ENCODE results near the gene C3orf85.
"Not testable (repeated sequence)": the region's sequence is repeated elsewhere in the genome, so short reads cannot be mapped to it uniquely, and the experiment has no call there.

The C3orf85 gene

DNA sequence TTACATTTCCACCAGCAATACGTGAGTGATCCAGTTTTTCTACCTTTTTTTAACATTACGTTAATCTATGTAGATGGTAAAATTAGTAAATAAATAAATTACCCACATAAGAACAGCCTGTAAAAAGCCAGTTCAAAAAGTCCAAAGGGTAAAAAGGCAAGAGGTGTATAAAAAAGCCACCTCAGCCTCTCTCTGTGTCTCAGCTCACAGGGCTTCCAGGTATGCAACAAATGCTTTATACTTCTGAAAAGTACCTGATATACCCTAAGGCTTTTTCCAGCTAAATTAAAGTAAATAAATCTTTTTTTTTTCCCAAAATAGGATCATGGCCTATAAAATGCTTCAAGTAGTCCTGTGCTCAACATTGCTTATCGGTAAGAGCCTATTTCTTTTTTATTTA lies at the start of gene C3orf85:
TSS of gene C3orf85 (plus strand) at position 197 of the 400 bp plus-strand sequence. CDS start at position 326, 129 bp downstream.
- no peak for DNase-seq

- no peak for DNase-seq
These were observed 47.3 kb upstream of the C3orf85 start for GRCh38 chr3:109089265-109089664.

GRCh38 chr3:109091846-109092245 lies 44.7 kb upstream of the C3orf85 start:
- DNase-seq: no peak

DNA sequence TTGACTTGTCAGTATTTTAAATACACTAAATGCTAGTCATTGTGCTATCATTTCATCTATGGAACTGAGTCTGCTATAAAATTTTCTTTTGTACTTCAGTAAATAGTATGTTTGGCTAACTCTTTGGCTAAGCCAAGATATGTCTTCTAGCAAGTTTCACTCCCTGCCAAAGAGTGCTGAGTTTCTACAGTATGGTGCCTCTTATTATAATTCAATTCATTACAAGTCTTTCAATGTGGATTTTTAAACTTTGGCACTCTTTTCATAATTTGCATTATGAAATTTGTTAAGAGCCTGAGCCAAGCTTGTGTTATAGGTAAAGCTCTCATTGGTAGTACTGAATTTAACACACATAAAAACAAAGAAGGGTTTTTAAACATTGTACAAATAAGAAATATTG lies 43.0 kb upstream of the C3orf85 start:
- no peak for DNase-seq

DNA sequence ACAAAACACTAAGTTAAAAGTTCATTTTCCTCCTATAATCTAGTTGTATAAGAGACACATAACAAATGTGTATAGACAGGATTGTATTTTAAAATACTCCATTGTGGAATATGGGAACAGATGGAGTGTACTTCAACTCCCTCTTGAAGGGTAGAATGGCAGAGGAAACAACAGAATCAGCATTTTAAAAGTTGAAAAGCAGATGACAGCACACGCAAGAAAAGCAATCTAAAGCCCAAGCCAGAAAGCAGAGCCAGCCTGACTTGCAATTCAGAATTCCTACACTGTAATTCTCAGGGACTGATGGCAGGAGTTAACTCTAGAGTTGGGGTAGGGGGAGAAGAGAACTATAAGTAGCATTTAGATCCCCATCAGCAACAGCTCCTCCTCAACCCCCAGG lies 41.4 kb upstream of the C3orf85 start:
- DNase-seq: no peak

- DNase-seq: no peak
These were observed 38.4 kb upstream of the C3orf85 start for GRCh38 chr3:109098079-109098644.

DNA sequence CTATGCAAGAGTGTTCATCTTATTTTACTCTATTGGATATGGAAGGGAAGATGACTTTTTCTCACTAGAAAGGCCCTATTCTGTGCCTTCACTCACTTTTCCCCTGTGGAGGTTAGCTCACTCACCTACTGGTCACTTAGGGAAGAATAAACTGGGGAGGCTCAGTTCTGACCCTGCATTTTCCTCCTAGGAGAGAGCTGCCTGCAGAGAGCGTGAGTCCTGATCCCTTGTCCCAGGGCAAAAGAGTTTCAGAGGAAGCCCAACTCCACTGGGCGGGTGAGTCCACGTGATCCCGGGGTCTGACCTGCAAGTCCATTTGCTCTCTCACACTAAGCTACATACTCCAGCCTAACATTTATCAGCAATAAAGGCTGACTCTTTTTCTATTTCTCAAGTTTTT lies 26.9 kb upstream of the C3orf85 start:
- no peak for DNase-seq

DNA sequence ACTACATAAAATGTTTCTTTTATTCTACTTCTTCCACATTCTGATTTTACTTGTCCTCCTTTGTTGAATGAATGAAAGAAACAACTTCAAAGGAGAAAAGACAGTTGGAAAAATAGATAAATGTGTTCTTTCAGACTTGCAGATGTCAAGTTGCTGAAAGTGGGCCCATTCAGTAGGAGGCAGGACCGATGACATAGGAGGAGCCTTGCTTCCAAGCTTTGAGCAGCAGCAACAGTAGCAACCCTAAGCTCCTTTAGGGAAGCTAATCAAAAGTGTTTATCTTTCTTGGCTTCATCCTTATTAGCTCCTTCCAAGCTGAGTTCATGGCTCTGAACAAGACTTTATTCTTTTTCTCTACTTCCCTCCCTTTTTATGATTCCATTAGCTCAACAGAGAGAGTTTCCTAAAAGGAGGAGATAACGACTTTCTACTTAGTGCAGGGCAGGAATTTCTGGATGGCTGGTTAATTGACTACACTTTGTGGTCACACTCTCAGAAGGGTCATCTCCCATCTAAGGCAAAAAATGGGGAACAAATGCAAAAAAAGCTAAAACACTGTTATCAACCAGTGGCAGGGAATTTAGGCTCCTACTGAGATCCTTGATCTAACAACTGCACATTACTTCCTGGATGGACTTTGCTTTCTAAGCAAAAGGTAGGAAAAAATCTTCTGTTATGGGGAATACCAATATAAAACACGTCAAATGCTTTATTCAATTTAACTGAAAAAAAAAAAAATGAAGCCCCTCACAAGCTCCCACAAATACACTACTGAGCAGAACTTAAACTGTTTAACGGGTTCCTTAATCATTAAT lies 23.4 kb upstream of the C3orf85 start:
- DNase-seq: no peak

DNA sequence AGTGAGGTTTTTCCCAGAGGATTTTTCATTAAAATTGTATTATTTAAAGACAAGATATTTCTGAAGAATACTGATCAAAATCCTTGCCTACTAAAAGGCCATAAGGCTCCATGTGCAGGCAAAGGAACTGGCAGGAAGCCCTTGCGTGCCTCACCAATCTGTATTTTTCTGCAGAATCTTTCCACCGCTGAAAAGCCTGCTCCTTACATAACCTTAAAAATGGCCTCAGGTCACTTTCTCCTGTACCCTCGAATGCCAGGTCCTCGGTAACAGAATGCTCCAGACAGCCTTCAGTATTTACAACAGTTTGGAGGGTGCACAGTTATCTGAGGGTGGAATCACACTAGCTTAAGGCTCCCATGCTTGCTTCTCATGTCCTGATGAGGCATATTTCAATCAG lies 21.8 kb upstream of the C3orf85 start:
- no peak for DNase-seq

DNA sequence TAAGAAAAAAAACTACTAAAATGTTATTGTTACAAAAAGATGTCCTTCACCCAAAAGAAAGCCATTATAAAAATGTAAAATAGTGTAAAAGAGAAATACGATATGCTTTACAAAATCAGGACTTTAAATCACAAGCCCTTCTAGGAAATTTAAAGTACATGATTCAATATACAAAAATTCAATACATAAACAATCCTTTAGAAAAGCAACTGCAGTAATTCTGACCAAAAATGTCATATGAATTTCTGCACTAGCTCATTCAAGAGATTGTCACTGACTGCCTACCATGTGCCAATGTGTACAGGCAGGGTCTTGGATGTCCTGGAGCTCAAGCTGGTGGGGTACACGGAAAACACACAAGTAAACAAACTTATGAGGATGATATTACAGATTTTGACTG lies 21.1 kb upstream of the C3orf85 start:
- no peak for DNase-seq

DNA sequence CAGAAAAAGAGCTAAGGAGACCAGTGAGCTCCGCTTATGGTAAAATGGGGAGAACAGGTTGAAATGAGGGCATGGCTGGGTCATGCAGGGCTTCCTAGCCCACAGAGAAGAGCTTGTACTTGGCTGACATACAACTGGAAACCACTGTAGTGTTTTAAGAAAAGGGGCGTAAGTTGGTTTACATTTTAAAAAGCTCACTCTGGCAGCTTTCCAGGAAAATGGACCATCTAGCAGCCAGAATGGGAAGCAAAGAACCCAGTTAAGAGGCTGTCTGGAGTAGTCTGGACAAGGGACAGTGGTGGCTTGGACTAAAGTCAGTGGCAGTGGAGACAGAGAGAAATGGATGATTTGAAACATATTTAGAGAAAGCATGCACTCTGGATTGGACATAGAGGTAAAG lies 20.5 kb upstream of the C3orf85 start:
- DNase-seq: no peak

DNA sequence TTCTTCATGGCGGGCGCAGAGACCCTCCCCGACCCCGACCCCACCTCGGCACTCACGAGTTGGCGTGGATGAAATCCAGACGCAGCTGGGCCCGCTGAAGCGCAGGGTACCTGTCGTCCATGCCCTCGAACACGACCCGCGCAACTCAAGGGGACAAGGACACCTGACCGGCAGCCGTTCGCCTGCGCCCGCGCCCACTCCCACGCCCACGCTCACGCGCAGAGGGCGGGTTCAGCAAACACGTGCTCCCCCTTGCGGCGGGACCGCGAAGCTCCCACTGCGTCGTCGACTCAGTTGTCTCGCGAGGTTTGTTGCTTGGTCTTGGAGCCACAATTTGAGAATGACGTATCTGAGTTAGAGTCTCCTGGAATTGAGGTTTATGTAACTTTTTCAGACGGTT lies 18.6 kb upstream of the C3orf85 start, which contains the start of gene MORC1:
TSS of gene MORC1 (minus strand) at position 196 of the 400 bp plus-strand sequence. CDS start at position 121, 75 bp downstream.
- DNase-seq: no peak

DNA sequence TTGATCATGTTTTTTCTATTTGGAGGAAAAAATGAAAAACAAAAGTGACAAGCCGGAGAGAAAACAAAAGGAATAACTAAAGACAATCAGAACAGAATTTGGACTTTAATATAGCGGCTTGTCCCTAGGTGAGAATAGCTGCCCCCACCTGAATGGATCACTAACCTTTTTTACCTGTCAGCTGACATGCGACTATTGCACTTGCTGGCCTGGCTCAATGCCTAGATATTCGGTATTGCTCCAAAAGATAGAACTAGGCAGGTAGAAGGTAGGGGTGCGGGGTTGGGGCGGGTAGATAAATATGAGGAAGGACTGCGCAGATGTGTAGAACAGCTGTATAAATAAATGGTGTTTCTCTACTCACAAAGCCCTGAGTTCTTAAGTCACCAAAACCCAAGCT lies 17.9 kb upstream of the C3orf85 start:
- no peak for DNase-seq

DNA sequence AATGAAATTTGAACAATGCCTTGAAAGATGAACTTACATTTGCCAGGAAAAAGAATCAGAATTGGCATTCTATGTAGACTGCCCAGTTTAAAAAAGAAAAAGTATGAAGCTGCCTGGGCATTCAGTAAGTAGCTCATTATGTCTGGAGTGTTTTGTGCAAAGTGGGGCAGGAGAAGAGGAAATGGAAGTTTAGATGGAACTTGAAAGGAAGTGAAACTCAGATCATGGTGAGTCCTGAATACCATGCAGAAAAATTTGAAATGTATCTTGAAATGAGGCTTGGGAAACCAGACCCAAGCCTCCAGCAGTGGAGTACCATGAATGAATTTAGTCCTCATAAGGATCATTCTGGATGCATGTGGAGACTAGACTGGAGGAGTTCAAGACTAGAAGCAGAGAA lies 13.8 kb upstream of the C3orf85 start:
- DNase-seq: no peak

- no peak for DNase-seq
These were observed 10.6 kb upstream of the C3orf85 start for GRCh38 chr3:109125902-109126301.

DNA sequence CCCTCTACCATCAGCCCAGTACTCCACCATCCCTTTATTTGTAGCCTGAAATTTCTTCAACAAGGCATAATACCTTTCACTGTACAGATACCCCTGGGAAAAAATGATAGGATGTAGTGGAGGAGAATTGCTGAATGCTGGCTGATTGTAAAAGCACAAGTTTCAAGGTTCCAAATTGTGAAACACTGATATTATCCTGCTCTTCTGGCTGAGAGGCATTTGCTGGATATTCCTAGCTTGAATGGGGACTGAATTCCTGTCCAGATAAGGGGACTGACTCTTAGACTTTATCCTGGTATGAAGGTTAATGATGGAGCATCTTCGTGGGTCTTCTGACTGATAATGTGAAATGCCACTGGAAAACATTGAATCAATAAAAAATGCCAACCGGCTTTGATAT lies 9.0 kb upstream of the C3orf85 start:
- DNase-seq: no peak

GRCh38 chr3:109131276-109131675 lies 5.2 kb upstream of the C3orf85 start:
- no peak for DNase-seq

DNA sequence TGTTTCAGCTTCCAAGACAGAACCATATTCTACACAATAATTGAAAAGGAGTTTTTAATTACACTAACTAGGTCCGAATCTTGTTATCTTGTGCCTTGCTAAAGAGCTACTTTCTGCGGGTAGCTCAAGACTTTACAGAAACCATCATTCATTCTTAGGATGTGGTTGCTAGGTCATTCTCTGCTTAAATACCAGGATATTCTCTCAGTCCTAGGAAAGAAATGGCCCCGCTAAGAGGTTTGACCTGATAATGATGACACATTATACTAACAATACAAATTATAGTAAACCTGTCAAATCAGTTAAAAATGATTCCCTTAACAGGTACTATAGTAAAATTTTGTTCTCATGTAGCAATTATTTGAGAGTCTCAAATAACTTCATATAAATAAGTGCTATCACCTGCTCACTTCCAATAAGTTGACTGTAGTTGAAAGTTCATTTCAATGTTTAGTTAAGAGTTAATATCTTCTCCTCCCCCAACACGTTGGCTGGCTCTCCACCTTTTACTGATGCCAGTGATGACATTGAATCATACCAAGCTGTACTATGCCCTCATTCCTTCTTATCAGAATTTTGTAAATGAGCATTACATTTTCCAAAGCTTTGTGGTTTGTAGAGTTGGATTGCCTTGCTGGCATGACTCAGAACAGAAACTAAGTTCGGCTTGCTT lies 3.6 kb upstream of the C3orf85 start:
- DNase-seq: no peak

GRCh38 chr3:109133474-109133816 lies 3.1 kb upstream of the C3orf85 start:
- not testable (repeated sequence) for DNase-seq

DNA sequence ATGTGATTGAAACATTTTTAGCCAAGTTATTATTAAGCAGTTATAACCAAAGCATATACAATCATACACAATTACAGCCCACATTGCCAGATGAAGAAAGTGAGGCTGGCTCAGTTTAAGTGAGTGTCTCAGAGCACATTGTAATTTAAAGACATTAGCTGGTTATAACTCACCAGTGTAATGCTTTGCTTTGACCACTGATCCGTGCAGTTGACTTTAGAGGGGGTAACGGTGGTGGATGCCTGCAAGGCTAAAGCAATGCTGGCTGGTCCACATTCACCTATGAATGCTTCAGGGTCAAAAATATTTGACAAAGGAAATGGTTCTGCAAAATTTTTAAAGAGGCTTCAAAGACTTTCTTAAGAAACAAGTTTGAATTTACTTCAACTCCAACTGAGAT lies 1.2 kb downstream of the C3orf85 start:
- no peak for DNase-seq

GRCh38 chr3:109140318-109140717 lies 3.8 kb downstream of the C3orf85 start:
- DNase-seq: no peak

DNA sequence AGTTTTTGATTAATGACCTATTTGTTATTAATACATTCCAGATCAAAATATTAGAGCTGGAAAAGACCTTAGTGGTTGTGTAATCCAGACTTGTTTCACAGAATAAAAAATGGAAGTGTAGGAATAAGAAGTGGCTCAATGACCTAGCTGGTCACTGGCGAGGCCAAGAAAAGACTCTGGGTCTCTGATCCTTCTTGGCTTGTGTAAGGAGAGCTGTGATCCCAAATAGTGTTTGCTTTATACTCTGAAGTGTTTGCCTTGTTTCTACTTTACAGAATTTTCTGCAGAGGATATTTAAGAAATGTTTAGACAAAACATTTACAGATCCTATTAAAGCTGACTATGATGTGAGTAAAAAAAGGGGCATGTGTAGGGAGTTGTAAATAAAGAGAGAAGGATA lies 7.1 kb downstream of the C3orf85 start:
- no peak for DNase-seq

DNA sequence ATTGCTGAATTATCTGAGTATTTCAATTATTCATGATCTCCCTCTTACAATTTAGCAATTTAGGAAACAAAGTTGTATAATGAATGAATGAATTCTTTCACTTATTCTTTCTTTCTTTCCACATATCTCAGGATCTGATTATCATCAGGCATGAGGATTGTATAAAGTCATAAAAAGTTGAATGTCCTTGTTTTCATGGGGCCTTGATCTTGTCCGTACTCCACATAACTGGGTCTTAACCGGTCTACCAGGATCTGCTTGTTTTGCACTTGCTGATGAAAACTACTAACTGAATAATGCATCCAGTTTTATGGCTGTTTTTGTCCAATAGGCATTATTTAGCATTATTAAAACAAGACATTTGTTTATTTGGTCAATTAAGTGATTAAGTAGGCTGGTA lies 12.6 kb downstream of the C3orf85 start:
- DNase-seq: no peak

- DNase-seq: no peak
These were observed 15.8 kb downstream of the C3orf85 start for GRCh38 chr3:109152320-109152719.

All from activated T-cell treated with anti-CD3 and anti-CD28 coated beads for 4 hours (primary cell).